ENCODE measurements around the gene SLC5A11. TPM values are rescaled to one million over a fixed set of nuclear protein-coding genes. Genes with fewer than 3 reads are reported as not detected.

The SLC5A11 gene
- total and polyA plus RNA-seq, 2 of the 13 experiments (the other 11 are each of a cell fraction or from before 2014, with no cell fraction given) = 1.2 to 3.3 TPM

DNA sequence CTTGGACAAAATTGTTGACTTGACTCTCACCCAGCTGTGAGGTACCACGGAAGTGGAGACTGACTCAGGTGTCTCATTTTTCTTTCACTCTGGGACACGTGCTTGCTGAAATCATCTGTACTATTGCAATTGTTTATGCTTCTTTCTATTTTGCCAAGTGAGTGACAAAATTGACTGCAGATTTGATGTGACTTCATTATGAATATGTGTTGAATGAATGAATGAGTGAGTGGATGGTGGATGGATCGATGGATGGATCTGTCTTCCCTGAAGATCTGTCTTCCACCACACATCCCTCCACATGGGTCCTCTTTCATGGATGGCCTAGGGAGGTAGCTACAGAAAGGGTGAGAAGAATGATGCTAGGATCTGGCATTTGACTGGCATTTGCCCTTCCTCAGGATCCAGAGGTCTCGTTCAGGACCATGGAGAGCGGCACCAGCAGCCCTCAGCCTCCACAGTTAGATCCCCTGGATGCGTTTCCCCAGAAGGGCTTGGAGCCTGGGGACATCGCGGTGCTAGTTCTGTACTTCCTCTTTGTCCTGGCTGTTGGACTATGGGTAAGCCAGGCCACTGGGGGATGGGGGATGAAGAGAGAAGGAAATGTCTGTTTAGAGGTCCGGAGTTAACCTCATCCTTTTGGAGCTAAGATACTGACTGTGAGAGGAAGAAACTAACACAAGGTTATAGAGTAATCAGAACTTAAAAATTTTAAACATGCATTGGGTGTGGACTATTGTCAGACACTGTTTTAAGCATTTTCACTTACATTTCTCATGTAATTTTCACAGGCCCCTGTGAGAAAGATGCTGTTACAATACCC lies 12.7 kb downstream of the SLC5A11 start (continued):
- TF ChIP-seq, protein P1, sequence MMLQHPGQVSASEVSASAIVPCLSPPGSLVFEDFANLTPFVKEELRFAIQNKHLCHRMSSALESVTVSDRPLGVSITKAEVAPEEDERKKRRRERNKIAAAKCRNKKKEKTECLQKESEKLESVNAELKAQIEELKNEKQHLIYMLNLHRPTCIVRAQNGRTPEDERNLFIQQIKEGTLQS (CRISPR knock-in tag; IDR thresholded peaks at IDR 0.05) = 0 out of 2 replicates have a peak, but pooled peaks have one; percentile 63
- TF ChIP-seq SRSF4 (IDR thresholded peaks at IDR 0.05; ENCODE audit: low read depth, low read length, poor library complexity, severe bottlenecking) (no peak), ZNF431 (CRISPR knock-in tag; IDR thresholded peaks at IDR 0.05; ENCODE audit: borderline replicate concordance, low read depth) (peak; percentile 72; the same call in 1 of the 2 replicates), FOSL1 (CRISPR knock-in tag; IDR thresholded peaks at IDR 0.05; ENCODE audit: borderline replicate concordance) (no peak), YEATS2 (CRISPR knock-in tag; IDR thresholded peaks at IDR 0.05; ENCODE audit: borderline replicate concordance) (peak; percentile 82; the same call in 1 of the 2 replicates), ZIK1 (CRISPR knock-in tag; IDR thresholded peaks at IDR 0.05; ENCODE audit: borderline replicate concordance, low read depth) (peak; percentile 91; the same call in 1 of the 2 replicates), EEA1 (CRISPR knock-in tag; IDR thresholded peaks at IDR 0.05; ENCODE audit: borderline replicate concordance) (peak; percentile 87; the same call in 1 of the 2 replicates), TBL1XR1 (IDR thresholded peaks at IDR 0.05; ENCODE audit: borderline replicate concordance, low read length, partially characterized antibody) (no peak), ZNF354B (CRISPR knock-in tag; IDR thresholded peaks at IDR 0.05) (peak; percentile 97; the same call in 1 of the 2 replicates), ZNF83 (CRISPR knock-in tag; IDR thresholded peaks at IDR 0.05; ENCODE audit: borderline replicate concordance) (peak; percentile 86; the same call in 1 of the 2 replicates), NCOA5 (CRISPR knock-in tag; IDR thresholded peaks at IDR 0.05) (no peak), PHF5A (CRISPR knock-in tag; IDR thresholded peaks at IDR 0.05; ENCODE audit: low read depth, unreplicated experiment) (no peak), ZNF746 (CRISPR knock-in tag; IDR thresholded peaks at IDR 0.05) (peak; percentile 63; the same call in 1 of the 2 replicates)
- TF ChIP-seq, protein P2, sequence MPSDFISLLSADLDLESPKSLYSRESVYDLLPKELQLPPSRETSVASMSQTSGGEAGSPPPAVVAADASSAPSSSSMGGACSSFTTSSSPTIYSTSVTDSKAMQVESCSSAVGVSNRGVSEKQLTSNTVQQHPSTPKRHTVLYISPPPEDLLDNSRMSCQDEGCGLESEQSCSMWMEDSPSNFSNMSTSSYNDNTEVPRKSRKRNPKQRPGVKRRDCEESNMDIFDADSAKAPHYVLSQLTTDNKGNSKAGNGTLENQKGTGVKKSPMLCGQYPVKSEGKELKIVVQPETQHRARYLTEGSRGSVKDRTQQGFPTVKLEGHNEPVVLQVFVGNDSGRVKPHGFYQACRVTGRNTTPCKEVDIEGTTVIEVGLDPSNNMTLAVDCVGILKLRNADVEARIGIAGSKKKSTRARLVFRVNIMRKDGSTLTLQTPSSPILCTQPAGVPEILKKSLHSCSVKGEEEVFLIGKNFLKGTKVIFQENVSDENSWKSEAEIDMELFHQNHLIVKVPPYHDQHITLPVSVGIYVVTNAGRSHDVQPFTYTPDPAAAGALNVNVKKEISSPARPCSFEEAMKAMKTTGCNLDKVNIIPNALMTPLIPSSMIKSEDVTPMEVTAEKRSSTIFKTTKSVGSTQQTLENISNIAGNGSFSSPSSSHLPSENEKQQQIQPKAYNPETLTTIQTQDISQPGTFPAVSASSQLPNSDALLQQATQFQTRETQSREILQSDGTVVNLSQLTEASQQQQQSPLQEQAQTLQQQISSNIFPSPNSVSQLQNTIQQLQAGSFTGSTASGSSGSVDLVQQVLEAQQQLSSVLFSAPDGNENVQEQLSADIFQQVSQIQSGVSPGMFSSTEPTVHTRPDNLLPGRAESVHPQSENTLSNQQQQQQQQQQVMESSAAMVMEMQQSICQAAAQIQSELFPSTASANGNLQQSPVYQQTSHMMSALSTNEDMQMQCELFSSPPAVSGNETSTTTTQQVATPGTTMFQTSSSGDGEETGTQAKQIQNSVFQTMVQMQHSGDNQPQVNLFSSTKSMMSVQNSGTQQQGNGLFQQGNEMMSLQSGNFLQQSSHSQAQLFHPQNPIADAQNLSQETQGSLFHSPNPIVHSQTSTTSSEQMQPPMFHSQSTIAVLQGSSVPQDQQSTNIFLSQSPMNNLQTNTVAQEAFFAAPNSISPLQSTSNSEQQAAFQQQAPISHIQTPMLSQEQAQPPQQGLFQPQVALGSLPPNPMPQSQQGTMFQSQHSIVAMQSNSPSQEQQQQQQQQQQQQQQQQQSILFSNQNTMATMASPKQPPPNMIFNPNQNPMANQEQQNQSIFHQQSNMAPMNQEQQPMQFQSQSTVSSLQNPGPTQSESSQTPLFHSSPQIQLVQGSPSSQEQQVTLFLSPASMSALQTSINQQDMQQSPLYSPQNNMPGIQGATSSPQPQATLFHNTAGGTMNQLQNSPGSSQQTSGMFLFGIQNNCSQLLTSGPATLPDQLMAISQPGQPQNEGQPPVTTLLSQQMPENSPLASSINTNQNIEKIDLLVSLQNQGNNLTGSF (CRISPR knock-in tag; IDR thresholded peaks at IDR 0.05) = peak; percentile 96
- TF ChIP-seq, protein P3, sequence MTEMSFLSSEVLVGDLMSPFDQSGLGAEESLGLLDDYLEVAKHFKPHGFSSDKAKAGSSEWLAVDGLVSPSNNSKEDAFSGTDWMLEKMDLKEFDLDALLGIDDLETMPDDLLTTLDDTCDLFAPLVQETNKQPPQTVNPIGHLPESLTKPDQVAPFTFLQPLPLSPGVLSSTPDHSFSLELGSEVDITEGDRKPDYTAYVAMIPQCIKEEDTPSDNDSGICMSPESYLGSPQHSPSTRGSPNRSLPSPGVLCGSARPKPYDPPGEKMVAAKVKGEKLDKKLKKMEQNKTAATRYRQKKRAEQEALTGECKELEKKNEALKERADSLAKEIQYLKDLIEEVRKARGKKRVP (CRISPR knock-in tag; IDR thresholded peaks at IDR 0.05) = peak in 1 of 2 experiments; percentile 35; a peak in 1 of 4 replicates
- TF ChIP-seq, protein P4, sequence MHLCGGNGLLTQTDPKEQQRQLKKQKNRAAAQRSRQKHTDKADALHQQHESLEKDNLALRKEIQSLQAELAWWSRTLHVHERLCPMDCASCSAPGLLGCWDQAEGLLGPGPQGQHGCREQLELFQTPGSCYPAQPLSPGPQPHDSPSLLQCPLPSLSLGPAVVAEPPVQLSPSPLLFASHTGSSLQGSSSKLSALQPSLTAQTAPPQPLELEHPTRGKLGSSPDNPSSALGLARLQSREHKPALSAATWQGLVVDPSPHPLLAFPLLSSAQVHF (CRISPR knock-in tag; IDR thresholded peaks at IDR 0.05) = peak; percentile 73; the same call in 1 of the 2 replicates
- TF ChIP-seq, protein P5, sequence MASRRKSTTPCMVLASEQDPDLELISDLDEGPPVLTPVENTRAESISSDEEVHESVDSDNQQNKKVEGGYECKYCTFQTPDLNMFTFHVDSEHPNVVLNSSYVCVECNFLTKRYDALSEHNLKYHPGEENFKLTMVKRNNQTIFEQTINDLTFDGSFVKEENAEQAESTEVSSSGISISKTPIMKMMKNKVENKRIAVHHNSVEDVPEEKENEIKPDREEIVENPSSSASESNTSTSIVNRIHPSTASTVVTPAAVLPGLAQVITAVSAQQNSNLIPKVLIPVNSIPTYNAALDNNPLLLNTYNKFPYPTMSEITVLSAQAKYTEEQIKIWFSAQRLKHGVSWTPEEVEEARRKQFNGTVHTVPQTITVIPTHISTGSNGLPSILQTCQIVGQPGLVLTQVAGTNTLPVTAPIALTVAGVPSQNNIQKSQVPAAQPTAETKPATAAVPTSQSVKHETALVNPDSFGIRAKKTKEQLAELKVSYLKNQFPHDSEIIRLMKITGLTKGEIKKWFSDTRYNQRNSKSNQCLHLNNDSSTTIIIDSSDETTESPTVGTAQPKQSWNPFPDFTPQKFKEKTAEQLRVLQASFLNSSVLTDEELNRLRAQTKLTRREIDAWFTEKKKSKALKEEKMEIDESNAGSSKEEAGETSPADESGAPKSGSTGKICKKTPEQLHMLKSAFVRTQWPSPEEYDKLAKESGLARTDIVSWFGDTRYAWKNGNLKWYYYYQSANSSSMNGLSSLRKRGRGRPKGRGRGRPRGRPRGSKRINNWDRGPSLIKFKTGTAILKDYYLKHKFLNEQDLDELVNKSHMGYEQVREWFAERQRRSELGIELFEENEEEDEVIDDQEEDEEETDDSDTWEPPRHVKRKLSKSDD (CRISPR knock-in tag; IDR thresholded peaks at IDR 0.05; ENCODE audit: low read depth) = peak; percentile 78; the same call in 1 of the 2 replicates

Measured in HepG2 (cell line).